GM21515 (cell line): ENCODE results near the gene PTPN4.
"Not testable (repeated sequence)": the region's sequence is repeated elsewhere in the genome, so short reads cannot be mapped to it uniquely, and the experiment has no call there.

Source experiments
- ATAC-seq: cut with Tn5 transposase; IDR thresholded peaks from one replicate; pipeline ENCODE4 v1.9.1; 2021; ENCODE audit not compliant: unreplicated experiment

The PTPN4 gene

GRCh38 chr2:119804409-119804808 is 44.7 kb downstream of the PTPN4 start:
- not testable (repeated sequence) for ATAC-seq

- ATAC-seq: no peak
Measured at GRCh38 chr2:119808516-119809147, 48.9 kb downstream of the PTPN4 start.

- no peak for ATAC-seq
Measured at GRCh38 chr2:119809339-119810048, 49.8 kb downstream of the PTPN4 start.

- no peak for ATAC-seq
Measured at GRCh38 chr2:119810049-119810630, 50.4 kb downstream of the PTPN4 start.

DNA sequence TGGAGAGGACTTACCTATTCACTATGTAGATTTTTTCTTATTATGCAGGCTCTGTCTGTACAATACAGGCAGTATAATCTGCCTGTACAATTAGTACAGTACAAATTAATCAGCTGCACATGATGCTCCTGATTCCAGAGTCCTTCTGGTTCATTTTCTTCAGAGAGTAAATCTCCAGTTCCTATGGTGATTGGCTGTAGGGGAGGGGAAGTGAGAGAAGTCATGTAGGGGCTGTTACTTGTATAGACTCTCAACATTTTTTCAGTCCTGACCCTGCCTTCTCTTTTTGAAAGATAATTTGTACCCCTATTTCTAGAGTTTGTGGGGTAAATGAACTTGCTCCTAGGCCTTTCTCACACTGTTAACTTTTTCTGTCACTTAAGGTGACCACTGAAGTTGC is 54.5 kb downstream of the PTPN4 start:
- no peak for ATAC-seq

DNA sequence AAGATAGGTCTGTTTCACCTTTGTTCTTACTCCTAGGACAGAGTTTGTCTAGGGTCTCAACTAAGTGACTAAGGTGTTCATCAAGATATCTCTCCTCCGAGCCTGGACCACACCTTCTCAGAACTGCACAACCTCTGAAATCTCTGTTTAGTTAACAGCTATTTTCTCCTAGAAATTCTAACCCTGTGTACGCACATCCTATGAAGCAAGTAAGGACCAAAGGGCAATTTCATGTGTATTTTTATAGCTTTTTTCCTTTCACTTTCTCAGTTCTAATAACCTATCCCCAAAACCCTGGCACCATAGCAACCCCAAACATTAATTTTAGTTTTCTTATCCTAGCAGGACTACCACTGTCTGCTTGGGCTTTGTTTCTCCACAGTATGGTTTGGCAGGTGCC is 59.1 kb downstream of the PTPN4 start:
- ATAC-seq: no peak

- ATAC-seq: no peak
Measured at GRCh38 chr2:119819846-119820245, 60.1 kb downstream of the PTPN4 start.

- ATAC-seq: no peak
Measured at GRCh38 chr2:119820275-119820674, 60.6 kb downstream of the PTPN4 start.

GRCh38 chr2:119821266-119821665 is 61.5 kb downstream of the PTPN4 start:
- no peak for ATAC-seq

- ATAC-seq: no peak
Measured at GRCh38 chr2:119823734-119824334, 64.1 kb downstream of the PTPN4 start.

DNA sequence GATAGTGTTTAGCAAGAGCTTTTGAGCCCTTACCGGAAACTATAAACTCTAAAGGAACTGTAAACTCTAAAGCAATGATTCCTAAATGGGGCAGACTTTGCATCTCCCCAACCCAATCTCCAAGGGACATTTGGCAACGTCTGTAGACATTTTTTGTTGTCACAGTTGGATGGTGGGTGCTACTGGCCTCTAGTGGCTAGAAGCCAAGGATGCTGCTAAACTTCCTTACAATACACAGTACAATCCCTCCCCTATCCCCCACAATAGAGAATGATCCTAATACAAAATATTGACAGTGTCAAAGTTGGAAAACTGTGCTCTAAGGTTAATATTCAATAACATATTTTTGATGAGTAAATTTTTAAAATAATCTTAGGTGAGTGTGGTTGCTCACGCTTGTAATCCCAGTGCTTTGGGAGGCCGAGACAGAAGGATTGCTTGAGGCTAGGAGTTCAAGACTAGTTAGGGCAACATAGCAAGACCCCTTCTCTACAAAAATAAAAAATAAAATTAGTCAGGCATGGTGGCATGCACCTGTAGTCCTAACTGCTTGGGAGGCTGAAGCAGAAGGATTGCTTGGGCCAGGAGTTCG is 66.7 kb downstream of the PTPN4 start:
- ATAC-seq: no peak

DNA sequence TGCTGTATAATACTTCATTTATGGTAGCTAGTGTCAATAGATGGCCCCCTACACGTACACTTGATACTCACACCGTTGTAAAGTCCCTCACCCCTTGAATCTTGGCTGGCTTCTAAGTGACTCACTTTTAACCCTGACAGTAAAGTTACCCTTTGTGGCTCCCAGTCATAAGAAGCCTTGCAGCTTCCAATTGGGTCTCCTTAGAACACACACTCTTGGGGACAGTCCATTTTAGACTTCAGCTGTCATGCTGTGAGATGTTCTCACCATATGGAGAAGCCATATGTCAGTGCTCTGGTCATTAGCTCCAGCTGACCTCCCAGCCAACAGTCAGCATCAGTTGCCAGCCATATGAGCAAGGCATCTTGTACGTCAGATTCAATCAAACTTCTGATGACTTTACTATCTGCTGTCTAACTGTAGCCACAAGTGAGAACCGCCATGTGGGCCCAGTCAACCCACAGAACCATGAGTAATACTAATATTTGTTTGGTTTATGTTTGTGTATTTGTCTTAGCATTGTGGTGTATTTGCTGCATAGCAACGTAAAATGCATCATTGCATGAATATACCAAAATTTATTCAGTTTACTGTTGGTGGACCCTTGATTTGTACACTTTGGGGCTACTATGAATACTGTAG is 68.3 kb downstream of the PTPN4 start:
- ATAC-seq: no peak

- ATAC-seq: no peak
Measured at GRCh38 chr2:119836455-119837142, 76.9 kb downstream of the PTPN4 start.

- no peak for ATAC-seq
Measured at GRCh38 chr2:119837350-119837749, 77.6 kb downstream of the PTPN4 start.

GRCh38 chr2:119837759-119838158 is 78.0 kb downstream of the PTPN4 start:
- ATAC-seq: no peak

GRCh38 chr2:119838179-119838578 is 78.5 kb downstream of the PTPN4 start:
- no peak for ATAC-seq

DNA sequence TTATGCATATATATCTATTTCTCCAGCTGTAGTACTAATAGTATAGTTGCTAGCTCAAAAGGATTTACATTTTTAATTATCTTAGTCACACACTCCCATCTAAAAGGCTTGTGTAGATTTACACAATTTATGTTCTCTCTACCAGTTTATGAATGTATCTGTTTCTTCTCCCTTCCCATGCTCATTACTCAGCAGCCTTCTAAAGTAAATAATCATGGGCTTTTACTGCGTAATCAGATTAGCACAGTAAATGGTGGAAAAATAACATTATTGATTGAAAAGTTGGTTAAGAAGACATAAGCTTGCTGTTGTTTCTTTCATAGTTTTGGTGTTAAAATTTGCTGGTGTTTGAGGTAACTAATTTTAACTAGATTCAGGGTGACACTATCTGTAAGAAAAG is 81.8 kb downstream of the PTPN4 start:
- no peak for ATAC-seq

- no peak for ATAC-seq
Measured at GRCh38 chr2:119846021-119846420, 86.3 kb downstream of the PTPN4 start.

DNA sequence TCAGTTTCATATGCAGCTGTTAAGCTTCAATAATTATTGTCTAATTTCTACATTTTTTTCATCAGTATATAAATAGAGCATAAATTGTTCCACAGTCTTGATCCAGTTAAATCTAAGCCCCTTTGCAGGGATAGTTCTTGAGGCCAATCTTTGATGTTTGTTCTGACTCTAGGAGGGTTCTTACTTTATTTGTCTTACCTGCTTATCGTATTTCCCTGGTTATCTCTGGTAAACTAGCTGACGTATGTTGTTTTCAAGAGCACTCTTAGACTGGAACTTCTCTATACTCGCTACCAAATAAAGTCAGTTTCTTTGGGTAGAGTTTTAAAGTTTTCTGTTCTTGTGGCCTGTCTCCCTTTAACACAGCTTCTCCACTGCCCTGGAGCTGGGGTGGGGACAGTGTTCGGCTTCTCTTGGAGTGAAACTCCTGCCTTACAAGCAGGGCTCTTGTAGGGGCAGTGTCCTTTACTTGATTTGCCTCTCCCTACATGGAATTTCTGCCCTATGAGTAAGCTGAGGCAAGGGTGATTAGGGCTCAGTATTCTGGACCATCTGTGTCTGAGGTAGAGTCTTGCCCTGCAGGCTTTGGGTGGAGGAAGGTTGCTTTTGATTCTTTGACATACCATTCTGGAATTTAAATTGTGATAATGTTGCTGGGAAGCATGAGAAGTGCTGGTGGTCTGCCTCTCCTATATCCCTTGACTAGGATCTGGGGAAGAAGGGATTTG is 90.3 kb downstream of the PTPN4 start:
- no peak for ATAC-seq

DNA sequence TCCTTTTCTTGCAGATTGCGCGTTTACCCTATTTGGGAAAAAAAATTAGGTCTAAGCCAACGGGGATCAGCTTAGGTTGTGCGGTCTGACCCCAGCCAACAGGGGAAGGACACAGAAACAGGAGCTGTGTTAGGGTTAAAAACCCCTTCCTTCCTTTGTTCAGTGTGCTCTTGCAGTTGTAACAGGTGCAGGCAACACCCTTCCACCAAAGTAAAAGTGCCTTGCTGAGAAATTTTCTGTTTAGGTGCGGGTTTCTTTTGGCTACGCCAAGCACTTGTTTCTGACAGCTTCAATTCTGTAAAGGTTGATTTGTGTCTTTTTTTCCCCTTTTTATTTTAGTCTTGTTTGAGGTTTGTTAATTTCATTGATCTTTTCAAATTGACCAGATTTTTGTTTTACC is 92.5 kb downstream of the PTPN4 start:
- no peak for ATAC-seq
